AG09309 (cell line): Measurements from ENCODE around the gene PPP1R27.

Experiments
- DNase-seq: peaks from one replicate; pipeline ENCODE4 v3.0.0-alpha.2; 2010; ENCODE audit warnings: low read depth
- H3K4me3 ChIP-seq: 2 replicates; pipeline ENCODE4 v1.5.1; 2011; ENCODE audit warnings: mild to moderate bottlenecking, low read depth, low read length, moderate library complexity; ENCODE audit not compliant: control insufficient read depth
- TF ChIP-seq, protein P1 (sequence below): IDR thresholded peaks from 2 replicates; pipeline ENCODE4 v1.5.1; 2011; ENCODE audit warnings: mild to moderate bottlenecking, low read depth, low read length, inconsistent platforms; ENCODE audit not compliant: insufficient read depth, control insufficient read depth; ENCODE audit errors: missing control alignments

Gene PPP1R27

DNA sequence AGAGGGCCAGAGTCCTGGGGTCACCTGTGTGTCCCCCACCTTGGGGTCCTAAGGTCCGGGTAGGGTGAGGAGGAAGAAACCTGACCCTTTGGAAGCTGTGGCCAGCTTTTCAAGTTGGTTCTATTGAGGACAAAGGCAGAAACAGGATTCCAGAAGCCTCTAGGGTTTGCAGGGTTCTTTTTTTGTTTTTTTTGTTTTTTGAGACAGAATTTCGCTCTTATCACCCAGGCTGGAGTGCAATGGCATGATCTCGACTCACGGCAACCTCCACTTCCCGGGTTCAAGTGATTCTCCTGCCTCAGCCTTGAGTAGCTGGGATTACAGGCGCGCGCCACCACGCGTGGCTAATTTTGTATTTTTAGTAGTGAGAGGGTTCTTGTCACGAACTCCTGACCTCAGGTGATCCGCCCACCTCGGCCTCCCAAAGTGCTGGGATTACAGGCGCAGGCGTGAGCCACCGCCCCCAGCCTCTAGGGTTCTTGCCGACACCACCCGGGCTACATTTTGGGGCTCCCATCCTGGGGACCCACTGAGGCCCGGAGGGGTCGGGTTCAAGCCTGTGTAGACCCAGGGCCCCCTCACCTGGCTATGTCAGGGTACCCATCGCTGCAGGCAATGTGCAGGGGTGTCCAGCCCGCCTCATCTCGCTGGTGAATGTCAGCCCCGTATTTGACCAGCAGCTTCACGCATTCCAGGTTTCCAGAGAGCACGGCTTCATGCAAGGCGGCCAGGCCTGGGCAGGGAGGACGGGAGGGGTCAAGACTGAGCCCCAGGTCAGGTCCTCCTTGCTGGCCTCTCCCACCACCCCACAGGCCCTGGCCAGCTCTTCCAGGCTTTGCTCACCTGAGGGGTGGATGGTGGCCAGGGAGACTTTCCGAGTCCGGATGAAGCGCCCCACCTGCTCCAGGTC is 674 bp downstream of the PPP1R27 start:
- DNase-seq: no peak
- TF ChIP-seq, protein P1, sequence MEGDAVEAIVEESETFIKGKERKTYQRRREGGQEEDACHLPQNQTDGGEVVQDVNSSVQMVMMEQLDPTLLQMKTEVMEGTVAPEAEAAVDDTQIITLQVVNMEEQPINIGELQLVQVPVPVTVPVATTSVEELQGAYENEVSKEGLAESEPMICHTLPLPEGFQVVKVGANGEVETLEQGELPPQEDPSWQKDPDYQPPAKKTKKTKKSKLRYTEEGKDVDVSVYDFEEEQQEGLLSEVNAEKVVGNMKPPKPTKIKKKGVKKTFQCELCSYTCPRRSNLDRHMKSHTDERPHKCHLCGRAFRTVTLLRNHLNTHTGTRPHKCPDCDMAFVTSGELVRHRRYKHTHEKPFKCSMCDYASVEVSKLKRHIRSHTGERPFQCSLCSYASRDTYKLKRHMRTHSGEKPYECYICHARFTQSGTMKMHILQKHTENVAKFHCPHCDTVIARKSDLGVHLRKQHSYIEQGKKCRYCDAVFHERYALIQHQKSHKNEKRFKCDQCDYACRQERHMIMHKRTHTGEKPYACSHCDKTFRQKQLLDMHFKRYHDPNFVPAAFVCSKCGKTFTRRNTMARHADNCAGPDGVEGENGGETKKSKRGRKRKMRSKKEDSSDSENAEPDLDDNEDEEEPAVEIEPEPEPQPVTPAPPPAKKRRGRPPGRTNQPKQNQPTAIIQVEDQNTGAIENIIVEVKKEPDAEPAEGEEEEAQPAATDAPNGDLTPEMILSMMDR: no peak
- peak overlapping the region; percentile 59 for H3K4me3 ChIP-seq

- peak; percentile 55 for DNase-seq
- TF ChIP-seq, protein P1: no peak
Measured at GRCh38 chr17:81833160-81833920, 1.5 kb downstream of the PPP1R27 start, which contains the start of gene MCRIP1. Gene MCRIP1 (minus strand): TSS chr17:81833291. CDS start chr17:81824506, 8,785 bp downstream.

DNA sequence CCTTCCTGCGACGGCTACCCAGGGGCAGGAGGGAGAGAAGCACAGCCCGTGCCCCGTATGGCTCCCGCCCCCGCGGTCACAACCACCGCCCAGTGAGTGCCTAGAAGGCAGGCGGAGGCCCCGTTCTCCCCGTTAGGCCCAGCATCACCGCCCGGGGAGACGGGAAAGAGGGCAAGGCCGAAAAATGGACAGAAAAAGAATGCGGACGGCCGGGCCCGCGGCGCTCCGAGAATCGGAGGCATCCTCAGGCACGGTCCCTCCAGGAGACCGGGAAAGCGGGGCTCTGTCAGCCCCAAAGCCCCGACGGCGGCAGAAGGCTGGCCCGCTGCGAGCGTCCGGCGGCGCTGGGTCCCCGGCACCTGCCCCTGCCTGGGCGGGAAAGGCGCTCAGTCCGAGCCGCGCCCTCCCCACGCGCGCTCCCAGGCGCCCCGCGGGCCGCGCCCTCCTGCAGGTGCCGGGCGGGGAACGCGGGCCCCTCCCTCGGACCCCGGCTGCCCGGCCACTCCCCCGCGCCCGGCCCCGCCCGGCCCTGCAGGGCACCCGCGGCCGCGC is 2.2 kb downstream of the PPP1R27 start:
- H3K4me3 ChIP-seq: peak overlapping the region; percentile 73

More at GRCh38 chr17:81833160-81833920, 1.5 kb downstream of the PPP1R27 start, which contains the start of gene MCRIP1:
- H3K4me3 ChIP-seq: peak within 1 kb of the TSS; percentile 73

GRCh38 chr17:81831957-81832607 is 2.8 kb downstream of the PPP1R27 start:
- no peak for DNase-seq
- TF ChIP-seq, protein P1: no peak
- H3K4me3 ChIP-seq: peak overlapping the region; percentile 73

More for the DNA sequence above, 2.2 kb downstream of the PPP1R27 start:
- DNase-seq: no peak
- TF ChIP-seq, protein P1: no peak

- no peak for DNase-seq
- TF ChIP-seq, protein P1: no peak
- peak overlapping the region; percentile 73 for H3K4me3 ChIP-seq
Measured at GRCh38 chr17:81831563-81831956, 3.3 kb downstream of the PPP1R27 start.

DNA sequence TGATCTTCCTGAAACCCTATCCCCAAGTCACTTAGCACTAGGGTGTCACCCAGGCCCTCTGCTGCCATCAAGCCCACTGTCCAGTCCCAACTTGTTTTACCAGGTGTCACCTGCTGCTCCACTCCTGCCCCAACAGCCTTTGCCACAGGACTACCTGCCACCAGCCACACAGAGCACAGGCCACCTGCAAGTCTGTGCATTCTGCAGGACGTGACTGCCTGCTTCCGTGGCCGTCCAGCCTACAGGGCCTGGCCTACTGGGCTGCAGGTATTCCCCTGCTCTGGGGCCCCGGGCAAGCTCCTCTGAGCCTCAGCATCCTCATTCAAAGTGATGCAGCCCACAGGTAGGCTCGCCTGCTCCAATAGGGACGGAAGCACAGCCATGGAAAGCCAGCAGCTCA is 5.0 kb downstream of the PPP1R27 start:
- H3K4me3 ChIP-seq: no peak overlapping the region
- TF ChIP-seq, protein P1: no peak
- DNase-seq: no peak
